DND-41 (cell line): ENCODE data around the gene CCNI2.

Source experiments
- ATAC-seq: fragments of 200-7000 bp; cut with Tn5 transposase; 3 replicates; pipeline ENCODE4 v1.9.1; 2021; ENCODE audit warnings: low read depth; ENCODE audit not compliant: insufficient read depth
- DNase-seq: peaks from one replicate; pipeline ENCODE4 v3.0.0-alpha.2; 2020
- H2AFZ ChIP-seq: 2 replicates; pipeline ENCODE4 v1.6.0; 2012; ENCODE audit warnings: low read depth, low read length
- H3K27ac ChIP-seq: 2 replicates; pipeline ENCODE4 v1.5.1; 2012; ENCODE audit warnings: low read length, inconsistent platforms
- H3K27me3 ChIP-seq: fragments of 200-600 bp; sonication (generic); 2 replicates; pipeline ENCODE4 v1.6.0; 2012; ENCODE audit warnings: low read length, mild to moderate bottlenecking, inconsistent platforms; ENCODE audit not compliant: insufficient read depth, poor library complexity
- H3K36me3 ChIP-seq: 2 replicates; pipeline ENCODE4 v1.5.1; 2012; ENCODE audit warnings: low read length, inconsistent platforms; ENCODE audit not compliant: insufficient read depth
- H3K4me1 ChIP-seq: 2 replicates; pipeline ENCODE4 v1.5.1; 2012; ENCODE audit warnings: mild to moderate bottlenecking, low read length; ENCODE audit not compliant: insufficient read depth
- H3K4me2 ChIP-seq: 2 replicates; pipeline ENCODE4 v1.6.0; 2012; ENCODE audit warnings: mild to moderate bottlenecking, moderate library complexity, low read length, inconsistent platforms; ENCODE audit not compliant: insufficient read depth
- H3K4me3 ChIP-seq, 2 experiments: fragments of 200-600 bp in 1 of 2; shearing (Covaris generic) in 1 of 2; 2 replicates each; pipeline ENCODE4 v1.5.1; 2012 to 2016; ENCODE audit warnings: inconsistent platforms in 2 of 2, low read length in 2 of 2, mild to moderate bottlenecking in 2 of 2, low read depth in 1 of 2, moderate library complexity in 1 of 2
- H3K79me2 ChIP-seq: 2 replicates; pipeline ENCODE4 v1.6.0; 2012; ENCODE audit warnings: low read length, inconsistent platforms; ENCODE audit not compliant: insufficient read depth
- H3K9ac ChIP-seq: 2 replicates; pipeline ENCODE4 v1.6.0; 2012; ENCODE audit warnings: low read depth, mild to moderate bottlenecking, inconsistent platforms, low read length, moderate library complexity
- H3K9me3 ChIP-seq: 2 replicates; pipeline ENCODE4 v1.5.1; 2012; ENCODE audit warnings: low read length, moderate library complexity, mild to moderate bottlenecking, inconsistent platforms; ENCODE audit not compliant: insufficient read depth, severe bottlenecking
- H4K20me1 ChIP-seq: 2 replicates; pipeline ENCODE4 v1.6.0; 2012; ENCODE audit warnings: low read length; ENCODE audit not compliant: insufficient read depth
- CTCF ChIP-seq: IDR thresholded peaks from 2 replicates; pipeline ENCODE4 v1.5.1; 2012; ENCODE audit warnings: borderline replicate concordance, low read length, moderate library complexity, mild to moderate bottlenecking; ENCODE audit not compliant: poor library complexity, severe bottlenecking; ENCODE audit errors: extremely low read depth
- EZH2 ChIP-seq: IDR thresholded peaks from 3 replicates; pipeline ENCODE4 v1.6.1; 2012; ENCODE audit warnings: borderline replicate concordance, low read depth, mild to moderate bottlenecking, moderate library complexity, low read length, inconsistent platforms; ENCODE audit not compliant: severe bottlenecking

The CCNI2 gene

DNA sequence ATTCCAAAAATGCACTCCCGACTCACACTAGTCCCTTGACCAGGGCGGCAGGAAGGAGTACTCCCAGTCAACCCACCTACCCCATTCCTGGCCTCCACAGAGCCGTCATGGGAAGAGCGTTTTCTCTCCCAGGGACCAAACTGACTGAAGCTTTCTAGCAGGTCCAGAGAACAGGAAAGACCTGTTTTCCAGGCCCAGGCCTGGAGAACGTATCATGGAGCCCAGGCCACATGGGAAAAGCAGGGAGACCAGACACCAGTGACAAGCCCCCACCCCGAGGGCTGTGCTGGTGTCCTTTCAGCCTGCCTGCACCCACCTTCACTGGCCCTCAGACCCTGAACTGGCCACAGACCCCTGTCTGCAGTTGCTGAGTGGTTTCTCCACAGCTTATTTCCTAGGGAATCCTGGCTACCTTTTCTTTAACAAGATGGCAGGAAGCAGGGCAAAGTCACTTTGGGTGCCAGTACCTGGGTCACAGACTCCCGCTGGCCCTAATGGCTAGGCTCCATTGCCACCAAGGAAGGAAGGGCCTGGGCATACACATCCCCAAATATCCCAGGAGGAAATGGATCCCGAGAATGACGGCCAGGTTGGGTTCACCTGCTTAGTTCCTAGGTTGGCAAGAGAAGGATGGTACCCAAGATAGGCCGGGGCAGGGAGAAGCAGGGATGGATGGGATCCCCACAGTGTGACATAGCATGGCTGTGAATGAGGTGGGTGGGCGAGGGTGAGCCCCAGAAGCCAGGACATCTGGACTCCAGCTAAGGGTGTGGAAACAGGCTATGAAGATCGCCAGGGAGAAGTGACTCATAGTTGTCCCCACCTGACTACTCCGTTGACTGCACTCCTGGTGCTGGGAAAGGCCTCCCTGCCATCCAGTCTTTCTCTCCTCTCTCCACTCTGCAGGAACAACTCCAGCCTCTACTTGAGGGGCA, 12.2 kb downstream of the CCNI2 start:
- no peak overlapping the region for H3K4me2 ChIP-seq
- H4K20me1 ChIP-seq = no peaks in the 10 kb centered on the region
- H3K27me3 ChIP-seq = no peaks in the 10 kb centered on the region
- TF ChIP-seq EZH2 (no peak), CTCF (no peak)
- no peaks in the 10 kb centered on the region for H3K9me3 ChIP-seq
- no peak for DNase-seq
- peaks cover 67% of the 10 kb centered on the region for H3K36me3 ChIP-seq
- no peaks in the 10 kb centered on the region for H3K79me2 ChIP-seq
- H2AFZ ChIP-seq = no peak overlapping the region
- H3K9ac ChIP-seq = no peak overlapping the region
- no peak overlapping the region for H3K4me3 ChIP-seq
- no peaks in the 10 kb centered on the region for H3K4me1 ChIP-seq
- ATAC-seq = no peak
- H3K27ac ChIP-seq = no peak overlapping the region

DNA sequence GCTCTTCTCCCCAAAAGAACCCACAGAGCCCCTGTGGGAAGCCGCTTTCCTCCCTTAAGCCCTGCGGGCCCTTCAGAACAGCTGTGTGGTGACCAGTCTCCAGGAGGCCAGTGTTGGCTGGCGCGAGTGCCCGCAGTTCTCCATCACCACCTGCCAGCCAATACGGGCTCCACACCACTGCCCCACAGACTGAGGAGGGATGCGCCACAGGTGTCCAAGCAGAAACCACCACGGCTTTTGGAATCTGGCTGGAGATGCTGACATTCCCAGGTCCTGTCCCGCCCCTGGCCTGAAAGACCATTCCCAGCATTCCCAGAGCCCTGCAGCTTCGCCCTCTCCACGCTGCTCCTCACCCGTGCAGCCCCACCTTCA, 12.8 kb downstream of the CCNI2 start:
- ATAC-seq = no peak
- Histone ChIP-seq H3K4me2 (no peak overlapping the region), H3K9me3 (no peaks in the 10 kb centered on the region), H3K4me1 (no peaks in the 10 kb centered on the region), H3K4me3 (no peak overlapping the region), H3K36me3 (peaks cover 74% of the 10 kb centered on the region), H3K27me3 (no peaks in the 10 kb centered on the region), H4K20me1 (no peaks in the 10 kb centered on the region), H3K79me2 (no peaks in the 10 kb centered on the region), H2AFZ (no peak overlapping the region), H3K9ac (no peak overlapping the region), H3K27ac (no peak overlapping the region)
- DNase-seq = no peak
- TF ChIP-seq CTCF (no peak), EZH2 (no peak)

DNA sequence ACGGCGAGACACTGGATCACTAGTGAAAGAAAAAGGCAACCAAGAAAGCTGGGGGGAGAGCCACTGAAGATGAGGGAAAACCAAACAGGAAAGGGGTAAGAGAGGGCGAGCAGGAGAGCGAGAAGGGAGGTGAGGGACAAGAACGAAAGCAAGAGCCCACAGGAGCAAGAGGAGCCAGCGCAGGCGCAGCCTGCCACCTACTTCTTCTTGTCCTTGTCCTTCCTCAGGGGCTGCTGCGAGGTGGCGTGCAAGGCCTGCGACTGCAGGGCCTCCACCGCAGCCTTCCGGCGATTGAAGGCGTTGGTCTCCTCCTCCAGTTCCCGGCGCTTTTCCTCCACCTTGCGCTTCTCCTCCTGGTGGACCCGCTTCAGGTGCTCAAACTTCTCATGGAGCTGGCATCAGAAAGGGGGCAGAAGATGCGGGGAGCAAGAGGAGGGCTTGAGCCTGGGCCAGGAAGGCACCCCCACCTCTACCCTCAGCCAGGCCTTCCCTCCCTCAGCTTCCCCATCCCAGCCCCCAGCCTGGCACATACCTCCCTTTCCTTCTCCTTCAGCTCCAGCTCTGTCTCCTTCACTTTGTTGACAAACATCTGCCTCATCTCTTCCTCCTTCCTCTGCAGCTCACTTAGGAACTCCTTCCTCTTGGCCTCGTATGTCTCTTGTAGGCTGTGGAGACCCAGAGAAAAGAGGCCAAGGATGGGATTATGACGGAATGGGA, 13.5 kb downstream of the CCNI2 start:
- Histone ChIP-seq H4K20me1 (peaks cover 4% of the 10 kb centered on the region; the same call in 1 of the 2 replicates), H3K79me2 (no peaks in the 10 kb centered on the region), H3K9me3 (no peaks in the 10 kb centered on the region), H3K4me2 (no peak overlapping the region), H3K36me3 (peaks cover 75% of the 10 kb centered on the region), H3K27ac (no peak overlapping the region), H3K27me3 (no peaks in the 10 kb centered on the region), H3K9ac (no peak overlapping the region), H3K4me3 (no peak overlapping the region), H2AFZ (no peak overlapping the region), H3K4me1 (no peaks in the 10 kb centered on the region)
- DNase-seq (no peak), ATAC-seq (no peak)
- TF ChIP-seq EZH2 (no peak), CTCF (no peak)
